Lower leg skin (tissue), 3 donors: ENCODE measurements around the gene SPATA31C2.

ENCODE experiments used
- CTCF ChIP-seq, 3 donors: fragments of 450-650 bp; IDR thresholded peaks; one replicate each; pipeline ENCODE4 v1.5.1; 2016; ENCODE audit warnings: antibody characterized with exemption in 3 of 3, mild to moderate bottlenecking in 3 of 3, moderate library complexity in 2 of 3
- POLR2A ChIP-seq, 2 donors: fragments of 450-650 bp; IDR thresholded peaks; one replicate each; pipeline ENCODE4 v1.6.1; 2016 to 2017; ENCODE audit warnings: antibody characterized with exemption in 2 of 2, mild to moderate bottlenecking in 1 of 2, moderate library complexity in 1 of 2

GRCh38 chr9:88168564-88168963, 30.3 kb upstream of the SPATA31C2 start:
- TF ChIP-seq CTCF (IDR thresholded peaks at IDR 0.05) (no peak), POLR2A (IDR thresholded peaks at IDR 0.05) (no peak)
